ENCODE measurements around the gene PRKAG2. TPM values are rescaled to one million over a fixed set of nuclear protein-coding genes. Genes with fewer than 3 reads are reported as not detected.
A peak's percentile ranks its signal among the peaks of the same experiment; 100 is the strongest.
"Not testable (repeated sequence)": the region's sequence is repeated elsewhere in the genome, so short reads cannot be mapped to it uniquely, and the experiment has no call there.

PRKAG2 gene
- total RNA-seq, 1 donor from 2014 or later = 35.4 TPM

DNA sequence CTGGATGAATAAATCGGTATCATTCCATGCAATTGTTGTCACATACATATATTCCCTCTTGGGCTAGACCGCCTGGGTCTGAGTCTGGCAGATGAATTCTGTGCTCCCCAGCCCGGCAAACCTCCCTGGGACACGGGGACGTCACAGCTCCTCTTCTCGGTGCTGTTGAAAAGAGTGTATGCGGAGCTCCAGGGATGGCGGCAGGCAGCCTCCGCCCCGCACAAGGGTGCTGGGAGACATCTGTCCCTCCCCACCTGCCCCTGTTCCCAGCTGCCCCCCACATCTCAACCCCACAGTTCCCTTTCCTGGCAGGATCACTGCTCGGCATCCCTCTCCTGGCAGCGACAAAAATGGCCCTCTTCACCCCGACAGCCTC, 32.1 kb downstream of the PRKAG2 start:
- H3K27ac ChIP-seq = no peak overlapping the region
- intact Hi-C loops (cut with DNase I) = no loop called here

DNA sequence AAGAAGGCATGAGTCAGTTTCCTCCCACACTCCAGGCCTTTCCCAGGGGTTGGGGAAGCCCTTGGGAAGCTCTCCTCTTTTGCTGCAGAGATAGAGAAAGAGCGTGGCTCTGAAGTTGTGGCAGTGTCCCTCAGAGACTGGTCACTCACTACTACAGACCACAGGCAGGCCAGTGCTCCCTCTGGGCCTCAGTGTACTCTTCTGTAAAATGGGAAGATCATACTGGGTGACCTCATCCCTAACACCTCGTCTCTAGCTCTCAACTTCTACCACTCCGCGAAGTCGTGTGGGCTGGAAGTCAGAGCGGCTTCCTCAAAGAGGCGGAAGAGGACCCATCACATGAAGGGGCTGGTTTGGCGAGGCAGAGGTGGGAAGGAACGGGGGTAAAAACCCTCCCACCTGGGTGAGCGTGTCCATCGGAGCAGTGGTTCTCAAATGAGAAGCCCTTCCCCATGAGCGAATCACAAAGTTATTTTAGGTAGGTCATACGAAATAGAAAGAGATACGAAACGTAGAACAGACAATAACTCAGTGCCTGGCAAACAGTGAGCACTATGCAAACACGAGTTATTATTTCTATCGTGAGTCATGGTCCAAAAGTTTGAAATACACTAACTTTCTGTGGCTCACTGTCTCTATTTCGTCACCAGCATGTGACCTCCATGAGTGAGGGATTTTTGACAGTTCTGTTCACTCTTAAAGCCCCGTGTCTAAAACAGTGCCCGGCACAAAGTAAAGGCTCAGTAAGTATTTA, 32.7 kb downstream of the PRKAG2 start:
- H3K4me1 ChIP-seq = peaks cover 23% of the 10 kb centered on the region
- no peak overlapping the region for H3K4me3 ChIP-seq
- DNase-seq = peak; percentile 39
- TF ChIP-seq, protein P1, sequence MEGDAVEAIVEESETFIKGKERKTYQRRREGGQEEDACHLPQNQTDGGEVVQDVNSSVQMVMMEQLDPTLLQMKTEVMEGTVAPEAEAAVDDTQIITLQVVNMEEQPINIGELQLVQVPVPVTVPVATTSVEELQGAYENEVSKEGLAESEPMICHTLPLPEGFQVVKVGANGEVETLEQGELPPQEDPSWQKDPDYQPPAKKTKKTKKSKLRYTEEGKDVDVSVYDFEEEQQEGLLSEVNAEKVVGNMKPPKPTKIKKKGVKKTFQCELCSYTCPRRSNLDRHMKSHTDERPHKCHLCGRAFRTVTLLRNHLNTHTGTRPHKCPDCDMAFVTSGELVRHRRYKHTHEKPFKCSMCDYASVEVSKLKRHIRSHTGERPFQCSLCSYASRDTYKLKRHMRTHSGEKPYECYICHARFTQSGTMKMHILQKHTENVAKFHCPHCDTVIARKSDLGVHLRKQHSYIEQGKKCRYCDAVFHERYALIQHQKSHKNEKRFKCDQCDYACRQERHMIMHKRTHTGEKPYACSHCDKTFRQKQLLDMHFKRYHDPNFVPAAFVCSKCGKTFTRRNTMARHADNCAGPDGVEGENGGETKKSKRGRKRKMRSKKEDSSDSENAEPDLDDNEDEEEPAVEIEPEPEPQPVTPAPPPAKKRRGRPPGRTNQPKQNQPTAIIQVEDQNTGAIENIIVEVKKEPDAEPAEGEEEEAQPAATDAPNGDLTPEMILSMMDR (IDR thresholded peaks at IDR 0.05) = no peak
- peak overlapping the region; percentile 21 for H3K27ac ChIP-seq
- H3K27me3 ChIP-seq (ENCODE audit: low read depth) = no peaks in the 10 kb centered on the region
- no peaks in the 10 kb centered on the region for H3K36me3 ChIP-seq
- intact Hi-C loops (cut with DNase I) = no loop called here
- peak in 1 of 2 donors; percentile 11 for ATAC-seq
- no peaks in the 10 kb centered on the region for H3K9me3 ChIP-seq

More for the DNA sequence above, 32.1 kb downstream of the PRKAG2 start:
- no peaks in the 10 kb centered on the region for H3K9me3 ChIP-seq
- peaks cover 19% of the 10 kb centered on the region for H3K4me1 ChIP-seq
- H3K36me3 ChIP-seq = no peaks in the 10 kb centered on the region
- TF ChIP-seq, protein P1 (IDR thresholded peaks at IDR 0.05) = no peak
- H3K27me3 ChIP-seq (ENCODE audit: low read depth) = no peaks in the 10 kb centered on the region
- peak; percentile 41 for DNase-seq
- no peak overlapping the region for H3K4me3 ChIP-seq
- ATAC-seq = no peak

DNA sequence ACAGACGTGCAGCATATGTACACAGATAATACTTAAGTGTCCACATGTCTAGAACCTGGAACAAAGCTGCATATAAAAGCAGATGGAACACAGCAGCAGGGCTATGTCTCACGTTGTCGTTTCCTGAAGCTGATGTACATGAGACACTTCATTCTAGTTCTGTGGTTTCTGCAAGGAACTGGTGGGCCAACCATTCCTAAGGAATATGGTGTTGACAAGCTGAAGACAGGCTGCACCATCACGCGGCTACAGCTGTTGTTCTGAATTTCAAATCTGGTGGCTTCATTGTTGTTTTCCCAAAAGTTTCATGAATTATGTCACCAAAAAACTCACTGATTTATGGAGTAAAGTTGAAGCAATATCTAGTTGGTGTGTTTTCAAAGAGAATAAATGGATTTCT, 33.7 kb downstream of the PRKAG2 start:
- peak; percentile 12 for DNase-seq
- ATAC-seq = peak in 1 of 2 donors; percentile 27
- Histone ChIP-seq H3K9me3 (no peaks in the 10 kb centered on the region), H3K4me3 (no peak overlapping the region), H3K27ac (no peak overlapping the region), H3K27me3 (ENCODE audit: low read depth) (no peaks in the 10 kb centered on the region), H3K36me3 (no peaks in the 10 kb centered on the region), H3K4me1 (peaks cover 32% of the 10 kb centered on the region)
- TF ChIP-seq, protein P1 (IDR thresholded peaks at IDR 0.05) = no peak
- intact Hi-C loops (cut with DNase I) = no loop called here

DNA sequence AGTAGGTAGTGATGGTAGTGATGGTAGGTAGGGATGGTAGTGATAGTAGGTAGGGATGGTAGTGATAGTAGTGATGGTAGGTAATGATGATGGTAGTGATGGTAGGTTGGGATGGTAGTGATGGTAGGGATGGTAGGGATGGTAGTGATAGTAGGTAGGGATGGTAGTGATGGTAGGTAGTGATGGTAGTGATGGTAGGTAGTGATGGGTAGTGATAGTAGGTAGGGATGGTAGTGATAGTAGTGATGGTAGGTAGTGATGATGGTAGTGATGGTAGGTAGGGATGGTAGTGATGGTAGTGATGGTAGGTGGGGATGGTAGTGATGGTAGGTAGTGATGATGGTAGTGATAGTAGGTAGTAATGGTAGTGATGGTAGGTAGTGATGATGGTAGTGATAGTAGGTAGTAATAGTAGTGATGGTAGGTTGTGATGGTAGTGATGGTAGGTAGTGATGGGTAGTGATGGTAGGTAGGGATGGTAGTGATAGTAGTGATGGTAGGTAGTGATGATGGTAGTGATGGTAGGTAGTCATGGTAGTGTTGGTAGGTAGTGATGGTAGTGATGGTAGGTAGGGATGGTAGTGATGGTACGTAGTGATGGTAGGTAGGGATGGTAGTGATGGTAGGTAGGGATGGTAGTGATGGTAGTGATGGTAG, 35.4 kb downstream of the PRKAG2 start:
- H3K9me3 ChIP-seq; H3K27ac ChIP-seq; ATAC-seq; intact Hi-C loops (cut with DNase I); DNase-seq; H3K4me3 ChIP-seq; H3K36me3 ChIP-seq; H3K27me3 ChIP-seq (ENCODE audit: low read depth): not testable (repeated sequence)
- H3K4me1 ChIP-seq = peaks cover 43% of the 10 kb centered on the region

DNA sequence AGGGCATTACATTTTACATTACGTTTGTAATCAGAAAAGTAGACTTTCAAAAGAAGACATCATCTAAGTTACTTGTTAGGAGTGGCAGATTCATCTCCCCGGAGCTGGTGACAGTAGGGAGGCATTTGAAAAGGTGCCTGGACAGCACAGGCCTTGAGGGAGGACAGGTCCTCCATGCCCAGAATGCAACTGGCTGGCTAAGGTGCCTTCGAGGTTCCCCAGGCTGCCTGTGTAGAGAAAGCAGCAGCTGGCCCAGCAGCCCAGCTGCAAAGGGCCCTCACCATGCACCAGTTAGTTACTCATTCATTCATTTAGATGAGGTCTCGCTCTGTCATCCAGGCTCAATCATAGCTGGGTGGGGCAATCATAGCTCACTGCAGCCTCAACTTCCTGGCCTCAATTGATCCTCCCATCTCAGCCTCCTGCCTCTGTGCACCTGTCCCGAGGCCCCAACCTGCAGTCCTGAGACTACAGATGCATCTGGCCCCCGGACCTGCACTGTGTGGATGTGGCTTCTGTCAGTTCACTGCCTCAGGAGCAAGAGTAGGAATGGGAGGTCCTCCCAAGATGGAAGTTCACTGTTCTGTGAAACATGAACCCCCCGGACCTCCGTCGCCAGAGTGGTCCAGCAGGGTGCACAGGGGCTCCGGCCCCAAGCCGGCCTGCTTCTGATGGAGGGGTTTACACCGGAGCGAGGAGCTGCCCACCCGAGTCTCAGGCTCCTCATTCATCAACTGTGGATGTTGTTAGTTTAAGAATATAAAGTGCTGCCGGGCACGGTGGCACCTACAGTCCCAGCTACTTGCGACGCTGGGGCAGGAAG, 36.6 kb downstream of the PRKAG2 start:
- no peaks in the 10 kb centered on the region for H3K27me3 ChIP-seq (ENCODE audit: low read depth)
- DNase-seq (peak; percentile 31), ATAC-seq (no peak)
- H3K36me3 ChIP-seq = no peaks in the 10 kb centered on the region
- H3K4me1 ChIP-seq = peaks cover 43% of the 10 kb centered on the region
- H3K9me3 ChIP-seq = no peaks in the 10 kb centered on the region
- TF ChIP-seq, protein P1 (IDR thresholded peaks at IDR 0.05) = no peak
- no peak overlapping the region for H3K27ac ChIP-seq
- intact Hi-C loops (cut with DNase I) = no loop called here
- no peak overlapping the region for H3K4me3 ChIP-seq

Measured in lower lobe of right lung (tissue), 2 donors.